Osteoblast (primary cell): ENCODE measurements around the gene PHYHD1. TPM values are rescaled to one million over a fixed set of nuclear protein-coding genes. Genes with fewer than 3 reads are reported as not detected.
A peak's percentile ranks its signal among the peaks of the same experiment; 100 is the strongest.

ENCODE experiments used
- DNase-seq: peaks from one replicate; pipeline ENCODE4 v3.0.0; 2011; ENCODE audit warnings: low spot score, mixed read lengths; ENCODE audit not compliant: insufficient read length; ENCODE audit errors: missing footprints
- H2AFZ ChIP-seq: 2 replicates; pipeline ENCODE4 v1.6.0; 2011; ENCODE audit warnings: mild to moderate bottlenecking, low read length
- H3K27ac ChIP-seq: 2 replicates; pipeline ENCODE4 v1.5.1; 2011; ENCODE audit warnings: mild to moderate bottlenecking, low read depth, low read length, moderate library complexity
- H3K27me3 ChIP-seq: 2 replicates; pipeline ENCODE4 v1.6.0; 2012; ENCODE audit warnings: mild to moderate bottlenecking, control low read depth, inconsistent platforms, low read length, moderate library complexity; ENCODE audit not compliant: insufficient read depth
- H3K36me3 ChIP-seq: 2 replicates; pipeline ENCODE4 v1.5.1; 2011; ENCODE audit warnings: mild to moderate bottlenecking, low read length, control low read depth, moderate library complexity; ENCODE audit not compliant: insufficient read depth
- H3K4me1 ChIP-seq: 2 replicates; pipeline ENCODE4 v1.5.1; 2011; ENCODE audit warnings: mild to moderate bottlenecking, low read length, control low read depth, moderate library complexity; ENCODE audit not compliant: insufficient read depth
- H3K4me2 ChIP-seq: 2 replicates; pipeline ENCODE4 v1.6.0; 2011; ENCODE audit warnings: mild to moderate bottlenecking, low read length; ENCODE audit not compliant: insufficient read depth
- H3K4me3 ChIP-seq: fragments of 200-600 bp; sonication (generic); 3 replicates; pipeline ENCODE4 v1.5.1; 2012; ENCODE audit warnings: mild to moderate bottlenecking, low read length, inconsistent platforms; ENCODE audit not compliant: insufficient read depth
- H3K79me2 ChIP-seq: 2 replicates; pipeline ENCODE4 v1.6.0; 2012; ENCODE audit warnings: mild to moderate bottlenecking, low read length, control low read depth, inconsistent platforms; ENCODE audit not compliant: insufficient read depth
- H3K9me3 ChIP-seq: 2 replicates; pipeline ENCODE4 v1.5.1; 2011; ENCODE audit warnings: low read depth, low read length, control low read depth
- H4K20me1 ChIP-seq: 2 replicates; pipeline ENCODE4 v1.6.0; 2012; ENCODE audit warnings: mild to moderate bottlenecking, low read length, control low read depth; ENCODE audit not compliant: insufficient read depth
- CTCF ChIP-seq: IDR thresholded peaks from 2 replicates; pipeline ENCODE4 v1.5.1; 2011; ENCODE audit warnings: mild to moderate bottlenecking, low read depth, low read length, moderate library complexity; ENCODE audit errors: extremely low read depth
- total RNA-seq: library from RNA; depleted of rRNA; stranded (reverse); fragments of >200 nt; gene quantifications from 2 replicates; pipeline ENCODE4 v1.2.3, GENCODE V29; 2012

Gene PHYHD1
- total RNA-seq, 1 donor, result 7.6 TPM

GRCh38 chr9:128898382-128898781, 22.4 kb upstream of the PHYHD1 start:
- H3K79me2 ChIP-seq, result peaks cover 64% of the 10 kb centered on the region

GRCh38 chr9:128898845-128899565, 21.8 kb upstream of the PHYHD1 start:
- no peak for TF ChIP-seq CTCF
- H3K4me2 ChIP-seq, result no peak overlapping the region
- peaks cover 6% of the 10 kb centered on the region for H3K4me1 ChIP-seq
- peaks cover 42% of the 10 kb centered on the region for H3K36me3 ChIP-seq
- peaks cover 62% of the 10 kb centered on the region for H3K79me2 ChIP-seq
- H3K4me3 ChIP-seq, result no peak overlapping the region
- H4K20me1 ChIP-seq, result peaks cover 2% of the 10 kb centered on the region
- DNase-seq, result no peak
- no peak overlapping the region for H2AFZ ChIP-seq
- H3K9me3 ChIP-seq, result no peaks in the 10 kb centered on the region
- no peak overlapping the region for H3K27ac ChIP-seq
- no peaks in the 10 kb centered on the region for H3K27me3 ChIP-seq

More at GRCh38 chr9:128898382-128898781, 22.4 kb upstream of the PHYHD1 start:
- Histone ChIP-seq H3K27ac (no peak overlapping the region), H3K9me3 (no peaks in the 10 kb centered on the region), H3K4me2 (no peak overlapping the region), H3K36me3 (peaks cover 44% of the 10 kb centered on the region), H3K4me1 (peaks cover 7% of the 10 kb centered on the region), H3K4me3 (no peak overlapping the region), H2AFZ (no peak overlapping the region), H4K20me1 (peaks cover 2% of the 10 kb centered on the region), H3K27me3 (no peaks in the 10 kb centered on the region)
- DNase-seq, result peak; percentile 26
- no peak for TF ChIP-seq CTCF

- DNase-seq, result peak; percentile 64
- peaks cover 6% of the 10 kb centered on the region for H3K4me1 ChIP-seq
- H3K4me3 ChIP-seq, result no peak overlapping the region
- no peak overlapping the region for H2AFZ ChIP-seq
- no peak overlapping the region for H3K4me2 ChIP-seq
- H3K36me3 ChIP-seq, result peaks cover 42% of the 10 kb centered on the region
- H3K79me2 ChIP-seq, result peaks cover 62% of the 10 kb centered on the region
- H3K9me3 ChIP-seq, result no peaks in the 10 kb centered on the region
- no peaks in the 10 kb centered on the region for H3K27me3 ChIP-seq
- peaks cover 2% of the 10 kb centered on the region for H4K20me1 ChIP-seq
- no peak overlapping the region for H3K27ac ChIP-seq
- TF ChIP-seq CTCF, result no peak
Measured at GRCh38 chr9:128899566-128900322, 21.0 kb upstream of the PHYHD1 start.

GRCh38 chr9:128901379-128901778, 19.4 kb upstream of the PHYHD1 start:
- TF ChIP-seq CTCF, result no peak
- H3K4me1 ChIP-seq, result peaks cover 6% of the 10 kb centered on the region

More at GRCh38 chr9:128901379-128901778, 19.4 kb upstream of the PHYHD1 start:
- Histone ChIP-seq H2AFZ (no peak overlapping the region), H3K27ac (no peak overlapping the region), H3K9me3 (no peaks in the 10 kb centered on the region), H3K36me3 (peaks cover 26% of the 10 kb centered on the region), H3K79me2 (peaks cover 53% of the 10 kb centered on the region), H3K27me3 (no peaks in the 10 kb centered on the region), H3K4me2 (no peak overlapping the region), H3K4me3 (no peak overlapping the region), H4K20me1 (peaks cover 4% of the 10 kb centered on the region)
- no peak for DNase-seq
